Caco-2 (cell line): ENCODE results near the gene CD247. TPM values are rescaled to one million over a fixed set of nuclear protein-coding genes. Genes with fewer than 3 reads are reported as not detected.
A peak's percentile ranks its signal among the peaks of the same experiment; 100 is the strongest.

Source experiments
- BruUV-seq: library from RNA; stranded (reverse); fragments of 400-500 nt; replicated peaks from 2 replicates; lab custom pipeline; 2021; lab: Mats Ljungman, UMichigan
- CTCF ChIA-PET: fragments of 300-600 bp; sonication (Branson Sonifier 250); formaldehyde crosslinking; loops from one replicate; lab custom pipeline; 2022; ENCODE audit warnings: antibody characterized with exemption; lab: Charles Lee
- POLR2A ChIA-PET: fragments of 300-600 bp; sonication (Branson Sonifier 250); formaldehyde crosslinking; loops from one replicate; lab custom pipeline; 2022; ENCODE audit warnings: antibody characterized with exemption; lab: Charles Lee
- DNase-seq, 2 experiments: peaks; one replicate each; pipeline versions ENCODE4 v3.0.0 to v3.0.0-alpha.2; 2020 to 2022
- H3K27me3 ChIP-seq: replicated peaks from 2 replicates; pipeline ENCODE4 v1.6.0; 2011; ENCODE audit warnings: low read length; ENCODE audit not compliant: control insufficient read depth, insufficient read depth
- H3K36me3 ChIP-seq: 2 replicates; pipeline ENCODE4 v1.5.1; 2011; ENCODE audit warnings: low read length; ENCODE audit not compliant: control insufficient read depth, insufficient read depth
- H3K4me1 ChIP-seq: fragments of 250-450 bp; sonication (Bioruptor Pico); 2 replicates; pipeline ENCODE4 v1.5.1; 2020; ENCODE audit warnings: mild to moderate bottlenecking
- H3K4me3 ChIP-seq: 2 replicates; pipeline ENCODE4 v1.5.1; 2011; ENCODE audit warnings: low read depth, mild to moderate bottlenecking, control low read depth, low read length
- H3K9me3 ChIP-seq: fragments of 250-450 bp; sonication (Bioruptor Pico); 2 replicates; pipeline ENCODE4 v1.5.1; 2020; ENCODE audit warnings: mild to moderate bottlenecking, moderate library complexity
- H3K27ac Mint-ChIP-seq: one replicate; pipeline ENCODE4 v1.8.0; 2022; ENCODE audit warnings: mixed read lengths; ENCODE audit not compliant: unreplicated experiment
- H3K27me3 Mint-ChIP-seq: one replicate; pipeline ENCODE4 v1.8.0; 2022; ENCODE audit warnings: mixed read lengths; ENCODE audit not compliant: insufficient read depth, unreplicated experiment
- H3K36me3 Mint-ChIP-seq: one replicate; pipeline ENCODE4 v1.8.0; 2022; ENCODE audit warnings: mild to moderate bottlenecking, mixed read lengths; ENCODE audit not compliant: insufficient read depth, unreplicated experiment
- H3K4me1 Mint-ChIP-seq: one replicate; pipeline ENCODE4 v1.8.0; 2022; ENCODE audit warnings: low read depth, mixed read lengths; ENCODE audit not compliant: unreplicated experiment
- H3K4me3 Mint-ChIP-seq: one replicate; pipeline ENCODE4 v1.8.0; 2022; ENCODE audit warnings: mild to moderate bottlenecking, moderate library complexity, mixed read lengths; ENCODE audit not compliant: unreplicated experiment
- H3K9me3 Mint-ChIP-seq: one replicate; pipeline ENCODE4 v1.8.0; 2022; ENCODE audit warnings: mixed read lengths; ENCODE audit not compliant: unreplicated experiment
- CTCF ChIP-seq, 2 experiments: fragments of 200-600 bp in 1 of 2; IDR thresholded peaks; 1 replicate in 1 of 2; 2 replicates in 1 of 2; pipeline versions ENCODE4 v1.5.1 to v1.8.0; 2011 to 2022; ENCODE audit warnings: antibody characterized with exemption in 1 of 2, control low read depth in 1 of 2, inconsistent platforms in 1 of 2, low read depth in 1 of 2, low read length in 1 of 2, mild to moderate bottlenecking in 1 of 2, moderate library complexity in 1 of 2; ENCODE audit not compliant: insufficient read depth in 1 of 2, severe bottlenecking in 1 of 2, unreplicated experiment in 1 of 2
- intact Hi-C: fragments of 100-400 bp; cut with micrococcal nuclease; formaldehyde crosslinking; loops from one replicate; pipeline ENCODE4 v1.10.0; 2022; ENCODE audit not compliant: unreplicated experiment
- total RNA-seq: library from RNA; stranded (reverse); gene quantifications from 2 replicates; pipeline ENCODE4 v1.2.3, GENCODE V29; 2022

CD247 gene
- total RNA-seq, 1 experiment from 2014 or later, result not detected

- no peak for DNase-seq
- ChIA-PET CTCF (interaction anchor here (1.0 to 1.3 kb wide), 3 partner anchors 77 to 97 kb away, joined by 3 to 4 read pairs (median 3); no protein-coding TSS in a partner anchor), POLR2A (no interaction called here)
- H3K4me3 ChIP-seq, result peak overlapping the region; percentile 67
- H3K27me3 ChIP-seq, result no peaks in the 10 kb centered on the region; the same call in 1 of the 2 replicates
- 0 out of 2 replicates have a peak, but pooled peaks cover 4% of the 10 kb centered on the region for H3K4me1 ChIP-seq
- no peak for TF ChIP-seq CTCF (IDR thresholded peaks at IDR 0.05; ENCODE audit: insufficient read depth in 1 of 2, low read depth in 1 of 2, low read length in 1 of 2, severe bottlenecking in 1 of 2, unreplicated experiment in 1 of 2)
- no peaks in the 10 kb centered on the region for H3K4me1 Mint-ChIP-seq
- intact Hi-C loops, result loop anchor here (5.0 kb wide), 1 partner anchor 191 kb away; no protein-coding TSS in a partner anchor
- H3K36me3 Mint-ChIP-seq, result no peaks in the 10 kb centered on the region
- no peaks in the 10 kb centered on the region for H3K9me3 Mint-ChIP-seq
- H3K27me3 Mint-ChIP-seq, result no peaks in the 10 kb centered on the region
- BruUV-seq, result no TSS peak
- no peak overlapping the region for H3K27ac Mint-ChIP-seq
- no peaks in the 10 kb centered on the region for H3K36me3 ChIP-seq
- peak overlapping the region; percentile 70 for H3K4me3 Mint-ChIP-seq
- H3K9me3 ChIP-seq, result no peaks in the 10 kb centered on the region
These were observed 62.4 kb downstream of the CD247 start for GRCh38 chr1:167455786-167456446.

GRCh38 chr1:167454894-167455785, 63.2 kb downstream of the CD247 start:
- ChIA-PET POLR2A (interaction anchor here (0.6 to 1.0 kb wide), 3 partner anchors 76 to 235 kb away, joined by 3 to 5 read pairs (median 3); partner anchors contain the start of genes CREG1 and POU2F1), CTCF (interaction anchor here (0.5 to 1.3 kb wide), 5 partner anchors 14 to 388 kb away, joined by 3 to 4 read pairs (median 3); no protein-coding TSS in a partner anchor)
- no peaks in the 10 kb centered on the region for H3K4me1 Mint-ChIP-seq
- 0 out of 2 replicates have a peak, but pooled peaks cover 4% of the 10 kb centered on the region for H3K4me1 ChIP-seq
- no peak overlapping the region for H3K27ac Mint-ChIP-seq
- BruUV-seq, result no TSS peak
- H3K9me3 Mint-ChIP-seq, result no peaks in the 10 kb centered on the region
- H3K9me3 ChIP-seq, result no peaks in the 10 kb centered on the region
- H3K36me3 Mint-ChIP-seq, result no peaks in the 10 kb centered on the region
- H3K4me3 ChIP-seq, result peak overlapping the region; percentile 67
- H3K27me3 ChIP-seq, result no peaks in the 10 kb centered on the region; the same call in 1 of the 2 replicates
- no peaks in the 10 kb centered on the region for H3K27me3 Mint-ChIP-seq
- TF ChIP-seq CTCF (IDR thresholded peaks at IDR 0.05; ENCODE audit: insufficient read depth in 1 of 2, low read depth in 1 of 2, low read length in 1 of 2, severe bottlenecking in 1 of 2, unreplicated experiment in 1 of 2), result no peak
- peak overlapping the region; percentile 70 for H3K4me3 Mint-ChIP-seq
- peak; percentile 48 to 57 for DNase-seq
- intact Hi-C loops, result loop anchor here (5.0 kb wide), 1 partner anchor 192 kb away; no protein-coding TSS in a partner anchor
- H3K36me3 ChIP-seq, result no peaks in the 10 kb centered on the region
